MM.1S (cell line): ENCODE measurements around the gene AMBRA1.

Experiments
- DNase-seq: peaks from one replicate; pipeline ENCODE4 v3.0.0-alpha.2; 2015
- H2AFZ ChIP-seq: fragments of 300-600 bp; sonication (generic); 2 replicates; pipeline ENCODE4 v1.6.0; 2016; ENCODE audit warnings: antibody characterized with exemption, low read length
- H3F3A ChIP-seq: fragments of 300-600 bp; sonication (generic); 2 replicates; pipeline ENCODE4 v1.6.1; 2016; ENCODE audit warnings: mild to moderate bottlenecking, antibody characterized with exemption, low read length, moderate library complexity, mixed read lengths; ENCODE audit not compliant: insufficient read depth
- H3K27ac ChIP-seq: fragments of 300-600 bp; sonication (generic); 2 replicates; pipeline ENCODE4 v1.5.1; 2016; ENCODE audit warnings: mild to moderate bottlenecking, low read length
- H3K27me3 ChIP-seq: fragments of 300-600 bp; sonication (generic); replicated peaks from 2 replicates; pipeline ENCODE4 v1.6.0; 2016; ENCODE audit warnings: low read length; ENCODE audit not compliant: insufficient read depth
- H3K36me3 ChIP-seq: fragments of 300-600 bp; sonication (generic); replicated peaks from 2 replicates; pipeline ENCODE4 v1.6.1; 2016; ENCODE audit warnings: mild to moderate bottlenecking, low read length, mixed read lengths; ENCODE audit not compliant: insufficient read depth
- H3K4me1 ChIP-seq: fragments of 300-600 bp; sonication (generic); 2 replicates; pipeline ENCODE4 v1.6.1; 2016; ENCODE audit warnings: low read length, mixed read lengths
- H3K4me2 ChIP-seq: fragments of 300-600 bp; sonication (generic); 2 replicates; pipeline ENCODE4 v1.6.0; 2016; ENCODE audit warnings: low read depth, low read length
- H3K4me3 ChIP-seq: fragments of 300-600 bp; sonication (generic); 2 replicates; pipeline ENCODE4 v1.5.1; 2016; ENCODE audit warnings: low read length, mixed read lengths
- H3K79me2 ChIP-seq: fragments of 300-600 bp; sonication (generic); 2 replicates; pipeline ENCODE4 v1.6.1; 2016; ENCODE audit warnings: mixed run types, low read length, mixed read lengths
- H3K9ac ChIP-seq: fragments of 300-600 bp; sonication (generic); 2 replicates; pipeline ENCODE4 v1.6.1; 2016; ENCODE audit warnings: low read length, mixed read lengths
- H3K9me2 ChIP-seq: fragments of 300-600 bp; sonication (generic); replicated peaks from 2 replicates; pipeline ENCODE4 v1.6.1; 2016; ENCODE audit warnings: mild to moderate bottlenecking, low read length, mixed read lengths; ENCODE audit not compliant: insufficient read depth
- H3K9me3 ChIP-seq: fragments of 300-600 bp; sonication (generic); replicated peaks from 2 replicates; pipeline ENCODE4 v1.6.1; 2016; ENCODE audit warnings: mild to moderate bottlenecking, low read length, mixed read lengths; ENCODE audit not compliant: insufficient read depth
- H4K20me1 ChIP-seq: fragments of 300-600 bp; sonication (generic); 2 replicates; pipeline ENCODE4 v1.6.1; 2016; ENCODE audit warnings: mild to moderate bottlenecking, low read length, moderate library complexity, mixed read lengths; ENCODE audit not compliant: insufficient read depth
- EZH2 ChIP-seq: fragments of 300-600 bp; sonication (generic); optimal IDR thresholded peaks from 2 replicates; pipeline ENCODE3; 2017; ENCODE audit warnings: low read depth, mild to moderate bottlenecking, antibody characterized with exemption, low read length, mixed read lengths
- EZH2phosphoT487 ChIP-seq: fragments of 300-600 bp; sonication (generic); IDR thresholded peaks from 2 replicates; pipeline ENCODE4 v1.6.1; 2018; ENCODE audit warnings: antibody characterized with exemption, low read length
- TF ChIP-seq, protein P1 (sequence below): fragments of 300-600 bp; sonication (generic); IDR thresholded peaks from 2 replicates; pipeline ENCODE4 v1.5.1; 2016; ENCODE audit warnings: antibody characterized with exemption, low read length, mixed read lengths

The AMBRA1 gene

DNA sequence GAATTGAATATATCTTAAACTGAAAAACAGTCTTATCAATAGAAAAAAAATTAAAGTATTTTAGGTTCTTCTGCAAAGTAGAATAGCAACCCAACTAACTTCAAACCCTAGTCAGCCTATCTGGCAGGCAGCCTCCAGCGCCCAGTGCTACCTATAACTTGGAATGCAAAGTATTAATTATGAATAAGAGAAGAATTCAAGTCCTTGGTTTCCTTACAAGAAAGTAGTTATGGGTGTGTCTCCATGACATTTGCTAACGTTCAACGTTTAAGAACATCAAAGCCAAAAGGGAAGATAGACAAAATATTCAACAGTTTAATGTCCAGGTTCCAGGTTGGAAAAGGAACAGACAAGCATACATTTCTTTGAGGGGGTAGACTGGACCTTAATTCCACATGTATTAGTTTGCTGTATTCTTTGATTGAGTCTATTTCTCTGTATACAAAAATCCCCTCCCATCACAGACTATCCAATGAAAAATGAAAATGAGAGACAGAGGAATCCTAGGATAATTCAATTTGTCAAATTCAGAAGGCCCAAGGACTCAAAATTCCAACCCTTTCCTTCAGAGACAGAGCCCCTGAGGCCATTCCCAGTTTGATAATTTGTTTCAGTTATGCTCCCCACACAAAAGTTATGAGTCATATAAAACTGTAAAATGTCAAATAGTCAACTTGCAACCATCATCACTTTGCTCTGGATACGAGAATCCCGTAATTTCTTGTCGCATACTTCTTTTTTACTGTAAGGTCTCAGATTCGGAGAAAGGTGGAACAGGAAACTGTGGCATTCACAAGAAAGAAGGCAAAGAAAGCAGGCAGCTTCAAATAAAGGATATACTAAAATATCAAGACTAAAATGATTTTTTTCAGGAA, 118.5 kb downstream of the AMBRA1 start:
- Histone ChIP-seq H3K9me3 (no peaks in the 10 kb centered on the region), H3K36me3 (no peaks in the 10 kb centered on the region), H2AFZ (no peak overlapping the region), H4K20me1 (no peaks in the 10 kb centered on the region), H3K9ac (no peak overlapping the region), H3K9me2 (no peaks in the 10 kb centered on the region), H3K4me2 (no peak overlapping the region), H3K27me3 (no peaks in the 10 kb centered on the region), H3K27ac (no peak overlapping the region), H3F3A (no peaks in the 10 kb centered on the region), H3K4me1 (no peaks in the 10 kb centered on the region), H3K4me3 (no peak overlapping the region), H3K79me2 (no peaks in the 10 kb centered on the region)
- DNase-seq = no peak
- TF ChIP-seq, protein P1, sequence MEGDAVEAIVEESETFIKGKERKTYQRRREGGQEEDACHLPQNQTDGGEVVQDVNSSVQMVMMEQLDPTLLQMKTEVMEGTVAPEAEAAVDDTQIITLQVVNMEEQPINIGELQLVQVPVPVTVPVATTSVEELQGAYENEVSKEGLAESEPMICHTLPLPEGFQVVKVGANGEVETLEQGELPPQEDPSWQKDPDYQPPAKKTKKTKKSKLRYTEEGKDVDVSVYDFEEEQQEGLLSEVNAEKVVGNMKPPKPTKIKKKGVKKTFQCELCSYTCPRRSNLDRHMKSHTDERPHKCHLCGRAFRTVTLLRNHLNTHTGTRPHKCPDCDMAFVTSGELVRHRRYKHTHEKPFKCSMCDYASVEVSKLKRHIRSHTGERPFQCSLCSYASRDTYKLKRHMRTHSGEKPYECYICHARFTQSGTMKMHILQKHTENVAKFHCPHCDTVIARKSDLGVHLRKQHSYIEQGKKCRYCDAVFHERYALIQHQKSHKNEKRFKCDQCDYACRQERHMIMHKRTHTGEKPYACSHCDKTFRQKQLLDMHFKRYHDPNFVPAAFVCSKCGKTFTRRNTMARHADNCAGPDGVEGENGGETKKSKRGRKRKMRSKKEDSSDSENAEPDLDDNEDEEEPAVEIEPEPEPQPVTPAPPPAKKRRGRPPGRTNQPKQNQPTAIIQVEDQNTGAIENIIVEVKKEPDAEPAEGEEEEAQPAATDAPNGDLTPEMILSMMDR = no peak
- no peak for TF ChIP-seq EZH2
- no peak for TF ChIP-seq EZH2phosphoT487

DNA sequence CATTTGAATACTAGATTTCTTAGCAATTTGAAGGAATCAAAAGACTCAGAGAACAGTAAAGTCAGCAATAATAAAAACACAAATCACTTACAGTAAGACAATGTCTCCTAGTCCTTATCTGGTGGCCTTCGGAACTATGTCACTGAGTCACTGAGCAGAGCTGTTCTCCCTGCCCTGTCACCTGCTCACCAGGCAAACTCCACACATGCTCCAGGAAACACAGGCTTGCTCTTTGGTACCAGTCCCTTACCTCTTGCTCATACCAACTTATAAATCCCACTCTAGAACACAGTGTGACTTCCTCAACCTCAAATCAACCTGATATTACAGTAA, 121.2 kb downstream of the AMBRA1 start:
- Histone ChIP-seq H3K9me2 (no peaks in the 10 kb centered on the region), H3K79me2 (no peaks in the 10 kb centered on the region), H3K27ac (no peak overlapping the region), H3K9ac (no peak overlapping the region), H3K36me3 (no peaks in the 10 kb centered on the region), H3K4me1 (no peaks in the 10 kb centered on the region), H3K9me3 (no peaks in the 10 kb centered on the region), H2AFZ (no peak overlapping the region), H3F3A (no peaks in the 10 kb centered on the region), H3K4me3 (no peak overlapping the region), H3K27me3 (no peaks in the 10 kb centered on the region), H3K4me2 (no peak overlapping the region), H4K20me1 (no peaks in the 10 kb centered on the region)
- TF ChIP-seq, protein P1 = no peak
- TF ChIP-seq EZH2 (no peak), EZH2phosphoT487 (no peak)
- DNase-seq = no peak

DNA sequence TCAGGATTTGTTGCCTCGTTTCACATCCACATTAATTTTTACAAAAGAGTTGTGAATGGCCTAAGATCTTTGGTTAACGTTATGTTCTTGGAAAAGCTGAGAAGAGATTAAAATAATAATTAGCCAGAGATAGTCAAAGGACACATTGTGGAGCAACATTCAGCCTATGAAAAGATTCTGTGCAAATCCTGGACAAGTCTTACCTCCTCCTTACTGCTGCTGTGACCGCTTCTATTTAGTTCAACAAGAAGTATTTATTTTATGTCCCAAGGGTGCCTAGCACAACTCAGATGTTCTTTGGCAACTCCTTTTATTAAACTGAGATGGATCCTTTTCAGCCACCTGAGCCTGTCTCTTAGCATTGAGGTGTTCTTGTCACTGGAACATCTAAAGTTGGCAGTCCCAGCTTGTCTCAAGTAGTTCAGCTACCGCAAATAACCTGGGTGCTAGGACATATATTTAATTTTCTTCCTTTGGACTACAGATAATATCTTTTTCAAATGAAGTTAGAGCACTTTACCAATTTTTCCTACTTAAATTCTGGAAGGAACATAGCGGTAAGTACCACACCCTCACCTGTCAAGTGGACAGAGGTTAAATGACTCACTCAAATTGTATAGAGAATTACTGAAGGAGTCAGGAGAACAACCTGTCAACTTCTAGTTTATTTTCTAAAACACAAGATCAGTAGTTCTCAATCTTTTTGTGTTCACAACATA, 121.7 kb downstream of the AMBRA1 start:
- Histone ChIP-seq H3K27me3 (no peaks in the 10 kb centered on the region), H2AFZ (no peak overlapping the region), H4K20me1 (no peaks in the 10 kb centered on the region), H3K4me2 (no peak overlapping the region), H3K9me3 (no peaks in the 10 kb centered on the region), H3K79me2 (no peaks in the 10 kb centered on the region), H3F3A (no peaks in the 10 kb centered on the region), H3K27ac (no peak overlapping the region), H3K9me2 (no peaks in the 10 kb centered on the region), H3K9ac (no peak overlapping the region), H3K4me3 (no peak overlapping the region), H3K4me1 (no peaks in the 10 kb centered on the region), H3K36me3 (no peaks in the 10 kb centered on the region)
- TF ChIP-seq EZH2phosphoT487 = no peak
- TF ChIP-seq, protein P1 = no peak
- no peak for TF ChIP-seq EZH2
- DNase-seq = no peak
